ENCODE measurements around the gene ZNF750. TPM values are rescaled to one million over a fixed set of nuclear protein-coding genes. Genes with fewer than 3 reads are reported as not detected.

The ZNF750 gene
- polyA plus RNA-seq, 3 donors from 2014 or later: 0.11 TPM; not detected in 2

GRCh38 chr17:82805254-82805653, 34.6 kb downstream of the ZNF750 start:
- no peak for DNase-seq
- no peak overlapping the region for H3K4me3 Mint-ChIP-seq
- no peak overlapping the region for H3K27ac Mint-ChIP-seq
- no peaks in the 10 kb centered on the region for H3K9me3 Mint-ChIP-seq
- peaks cover 5 to 9% of the 10 kb centered on the region in 2 donors for H3K4me1 Mint-ChIP-seq
- H3K36me3 Mint-ChIP-seq: peaks cover 4 to 12% (median 11%) of the 10 kb centered on the region in 3 donors
- H3K27me3 Mint-ChIP-seq (ENCODE audit: low read depth in 3 of 3): peaks cover 0 to 3% (median 0%) of the 10 kb centered on the region in 3 donors

DNA sequence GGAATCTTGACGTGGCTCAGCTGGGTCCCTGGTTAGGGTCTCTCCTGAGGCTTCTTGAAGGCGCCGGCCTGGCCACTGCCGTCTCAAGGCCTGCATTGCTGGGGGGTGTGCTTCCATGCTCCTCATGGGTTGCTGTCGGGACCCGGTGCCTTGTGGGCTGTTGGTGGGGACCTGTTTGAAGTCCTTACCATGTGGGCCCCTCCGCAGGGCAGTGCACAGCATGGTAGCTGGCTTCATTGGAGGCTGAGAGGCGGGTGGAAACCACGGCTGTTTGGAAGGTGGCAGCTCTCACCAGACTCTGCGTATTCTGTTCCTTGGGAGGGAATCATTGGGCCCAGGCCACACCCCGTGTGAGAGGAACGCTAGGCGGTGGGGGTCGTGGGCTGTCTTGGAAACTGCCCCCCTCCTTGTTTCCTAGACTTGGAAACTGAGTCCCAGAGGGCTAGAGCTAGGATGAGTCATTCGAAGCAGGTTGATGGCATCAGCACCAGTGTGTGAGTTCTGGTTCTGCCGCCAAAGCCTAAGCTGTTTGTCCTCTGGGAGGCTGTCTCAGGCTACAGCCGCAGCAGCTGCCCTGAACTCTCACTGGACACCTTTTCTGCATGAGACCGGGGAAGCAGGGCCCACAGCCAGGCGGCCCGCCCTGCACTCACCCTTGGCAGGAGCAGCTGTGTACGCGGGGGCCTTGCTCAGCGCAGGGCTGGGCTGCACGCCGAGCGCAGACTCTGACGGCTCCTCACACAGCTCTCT, 35.2 kb downstream of the ZNF750 start:
- DNase-seq: no peak
- no peak overlapping the region for H3K4me3 Mint-ChIP-seq
- H3K27ac Mint-ChIP-seq: no peak overlapping the region
- no peaks in the 10 kb centered on the region for H3K9me3 Mint-ChIP-seq
- peaks cover 0 to 3% (median 0%) of the 10 kb centered on the region in 3 donors for H3K27me3 Mint-ChIP-seq (ENCODE audit: low read depth in 3 of 3)
- H3K36me3 Mint-ChIP-seq: peaks cover 4 to 16% (median 8%) of the 10 kb centered on the region in 3 donors
- peaks cover 5 to 9% of the 10 kb centered on the region in 2 donors for H3K4me1 Mint-ChIP-seq

GRCh38 chr17:82803606-82804005, 36.2 kb downstream of the ZNF750 start:
- Mint-ChIP-seq H3K4me3 (no peak overlapping the region), H3K9me3 (no peaks in the 10 kb centered on the region), H3K4me1 (peaks cover 5 to 9% of the 10 kb centered on the region in 2 donors), H3K27me3 (ENCODE audit: low read depth in 3 of 3) (peaks cover 0 to 3% (median 0%) of the 10 kb centered on the region in 3 donors), H3K27ac (peak overlapping the region in 1 of 6 donors; percentile 40), H3K36me3 (peaks cover 4 to 16% (median 8%) of the 10 kb centered on the region in 3 donors)
- no peak for DNase-seq

DNA sequence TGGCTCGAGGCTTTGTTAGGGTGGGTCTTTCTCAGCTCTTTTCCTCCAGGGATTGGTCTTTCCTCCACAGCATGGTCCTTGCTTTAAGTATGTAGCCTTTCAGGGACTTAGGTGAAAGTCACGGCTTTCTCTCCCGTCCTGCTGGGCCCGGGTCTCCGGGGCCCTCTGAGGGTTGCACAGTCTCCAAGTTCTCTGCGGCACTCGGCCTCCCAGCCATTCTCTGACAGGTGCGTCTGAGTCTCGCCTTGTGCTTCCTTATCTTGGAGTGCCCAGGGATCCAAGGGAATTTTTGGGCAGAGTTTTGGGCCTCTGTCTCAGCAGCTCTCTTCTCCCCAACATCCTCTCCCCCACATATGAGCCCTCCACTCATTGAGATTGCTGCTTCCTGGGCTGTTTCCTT, 36.6 kb downstream of the ZNF750 start:
- H3K27ac Mint-ChIP-seq: peak overlapping the region in 1 of 6 donors; percentile 40
- H3K36me3 Mint-ChIP-seq: peaks cover 4 to 16% (median 8%) of the 10 kb centered on the region in 3 donors

DNA sequence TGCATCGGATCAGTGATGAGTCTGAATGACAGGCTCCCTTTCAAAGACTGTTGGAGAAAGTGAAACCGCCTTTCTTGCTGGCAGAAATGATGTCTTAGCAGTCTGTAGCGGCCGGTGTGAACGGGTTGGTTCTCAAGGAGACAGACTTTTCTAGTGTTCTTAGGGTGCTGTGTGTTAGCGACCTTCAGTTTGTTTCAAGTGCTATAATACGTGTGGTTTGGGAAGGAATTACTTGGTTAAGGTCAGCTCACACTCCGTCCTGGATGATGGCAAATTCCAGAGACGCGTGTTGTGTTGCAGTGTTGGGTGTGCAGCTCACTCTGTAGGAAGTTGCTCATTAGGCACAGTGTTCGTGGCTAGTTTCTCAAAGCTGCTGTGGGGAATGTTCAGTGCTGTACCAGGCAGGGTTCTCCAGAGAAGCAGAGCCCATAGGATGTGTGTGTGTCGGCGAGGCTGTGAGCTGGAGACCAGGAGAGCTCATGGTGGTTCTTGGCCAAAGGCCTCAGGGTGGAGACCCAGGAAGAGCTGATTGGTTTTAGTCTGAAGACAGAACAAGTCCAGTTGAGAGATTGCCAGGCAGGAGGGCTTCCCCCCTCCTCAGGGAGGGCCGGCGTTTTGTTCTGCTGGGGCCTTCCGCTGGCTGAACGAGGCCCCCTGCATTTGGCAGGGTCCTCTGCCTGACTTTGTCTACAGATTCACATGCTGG, 37.6 kb downstream of the ZNF750 start:
- Mint-ChIP-seq H3K27me3 (ENCODE audit: low read depth in 3 of 3) (peaks cover 0 to 3% (median 0%) of the 10 kb centered on the region in 3 donors), H3K27ac (peak overlapping the region in 3 of 6 donors; percentile 22 to 72 (median 31)), H3K9me3 (no peaks in the 10 kb centered on the region), H3K4me3 (no peak overlapping the region), H3K4me1 (peaks cover 5 to 9% of the 10 kb centered on the region in 2 donors), H3K36me3 (peaks cover 4 to 17% (median 8%) of the 10 kb centered on the region in 3 donors)
- DNase-seq: no peak

More for the DNA sequence above, 36.6 kb downstream of the ZNF750 start:
- H3K4me1 Mint-ChIP-seq: peaks cover 5 to 9% of the 10 kb centered on the region in 2 donors
- peaks cover 0 to 3% (median 0%) of the 10 kb centered on the region in 3 donors for H3K27me3 Mint-ChIP-seq (ENCODE audit: low read depth in 3 of 3)
- H3K4me3 Mint-ChIP-seq: no peak overlapping the region
- H3K9me3 Mint-ChIP-seq: no peaks in the 10 kb centered on the region
- no peak for DNase-seq

GRCh38 chr17:82801377-82801970, 38.3 kb downstream of the ZNF750 start:
- DNase-seq: no peak
- peaks cover 0 to 3% (median 0%) of the 10 kb centered on the region in 3 donors for H3K27me3 Mint-ChIP-seq (ENCODE audit: low read depth in 3 of 3)
- no peak overlapping the region for H3K4me3 Mint-ChIP-seq
- peaks cover 4 to 20% (median 8%) of the 10 kb centered on the region in 3 donors for H3K36me3 Mint-ChIP-seq
- peak overlapping the region in 5 of 6 donors; percentile 21 to 86 (median 67) for H3K27ac Mint-ChIP-seq
- H3K9me3 Mint-ChIP-seq: no peaks in the 10 kb centered on the region
- peaks cover 5 to 9% of the 10 kb centered on the region in 2 donors for H3K4me1 Mint-ChIP-seq

GRCh38 chr17:82800885-82801284, 38.9 kb downstream of the ZNF750 start:
- Mint-ChIP-seq H3K36me3 (peaks cover 4 to 20% (median 8%) of the 10 kb centered on the region in 3 donors), H3K27ac (peak overlapping the region in 1 of 6 donors; percentile 21), H3K27me3 (ENCODE audit: low read depth in 3 of 3) (peaks cover 0 to 3% (median 0%) of the 10 kb centered on the region in 3 donors), H3K4me1 (peaks cover 5 to 9% of the 10 kb centered on the region in 2 donors), H3K4me3 (no peak overlapping the region), H3K9me3 (no peaks in the 10 kb centered on the region)
- DNase-seq: no peak

DNA sequence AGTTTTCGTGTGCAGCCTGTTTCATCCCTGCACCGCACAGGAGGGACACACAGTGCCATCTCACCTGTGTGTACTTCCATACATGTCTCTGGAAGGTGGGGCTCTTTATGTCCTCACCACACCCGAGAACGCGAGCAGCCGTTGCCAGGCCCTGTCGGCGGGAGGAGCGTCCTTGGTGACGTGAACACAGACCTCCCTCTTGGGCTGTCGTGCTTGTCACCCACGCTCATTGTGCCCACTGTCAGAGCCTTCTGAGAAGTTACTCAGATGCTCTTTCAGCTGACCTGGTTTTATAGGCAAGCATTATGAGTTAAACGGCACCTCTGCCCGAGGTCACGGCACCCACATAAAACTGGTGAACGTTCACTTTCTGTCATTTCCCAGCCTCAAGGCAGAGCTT, 40.2 kb downstream of the ZNF750 start:
- DNase-seq: no peak
- Mint-ChIP-seq H3K4me3 (no peak overlapping the region), H3K27ac (no peak overlapping the region)

GRCh38 chr17:82798752-82799151, 41.1 kb downstream of the ZNF750 start:
- Mint-ChIP-seq H3K36me3 (peaks cover 4 to 20% (median 8%) of the 10 kb centered on the region in 3 donors), H3K9me3 (no peaks in the 10 kb centered on the region), H3K4me1 (peaks cover 5 to 8% of the 10 kb centered on the region in 2 donors), H3K27me3 (ENCODE audit: low read depth in 3 of 3) (no peaks in the 10 kb centered on the region), H3K4me3 (no peak overlapping the region), H3K27ac (no peak overlapping the region)
- DNase-seq: no peak

More for the DNA sequence above, 40.2 kb downstream of the ZNF750 start:
- peaks cover 5 to 8% of the 10 kb centered on the region in 2 donors for H3K4me1 Mint-ChIP-seq
- no peaks in the 10 kb centered on the region for H3K9me3 Mint-ChIP-seq
- H3K27me3 Mint-ChIP-seq (ENCODE audit: low read depth in 3 of 3): peaks cover 0 to 2% (median 0%) of the 10 kb centered on the region in 3 donors
- H3K36me3 Mint-ChIP-seq: peaks cover 4 to 20% (median 8%) of the 10 kb centered on the region in 3 donors

DNA sequence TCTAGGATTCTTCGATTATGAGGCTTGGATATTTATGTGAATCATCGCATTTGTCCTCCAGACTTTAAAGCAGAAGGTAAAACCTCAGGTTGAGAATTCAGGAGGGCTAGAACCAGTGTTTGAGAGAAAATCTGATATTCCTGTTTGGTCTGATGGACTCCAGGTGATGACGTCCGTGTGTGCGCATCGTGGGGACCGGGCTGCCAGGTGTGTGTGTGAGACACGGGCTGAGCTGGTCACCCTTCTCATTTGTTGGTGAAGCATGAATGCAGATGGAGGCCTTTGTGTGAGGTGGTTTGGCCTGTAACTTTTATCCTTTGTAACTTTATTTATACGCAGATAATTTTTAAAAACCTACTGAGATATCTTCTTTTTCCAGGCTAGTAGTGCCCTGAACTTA, 42.8 kb downstream of the ZNF750 start:
- Mint-ChIP-seq H3K27ac (no peak overlapping the region), H3K27me3 (ENCODE audit: low read depth in 3 of 3) (peaks cover 0 to 1% (median 0%) of the 10 kb centered on the region in 3 donors), H3K4me1 (peaks cover 5% of the 10 kb centered on the region in 2 donors), H3K9me3 (no peaks in the 10 kb centered on the region), H3K36me3 (peaks cover 4 to 17% (median 4%) of the 10 kb centered on the region in 3 donors), H3K4me3 (no peak overlapping the region)
- no peak for DNase-seq

- Mint-ChIP-seq H3K27ac (no peak overlapping the region), H3K4me3 (no peak overlapping the region), H3K36me3 (peaks cover 0 to 12% (median 0%) of the 10 kb centered on the region in 3 donors), H3K9me3 (no peaks in the 10 kb centered on the region), H3K27me3 (ENCODE audit: low read depth in 3 of 3) (peaks cover 0 to 4% (median 0%) of the 10 kb centered on the region in 3 donors), H3K4me1 (no peaks in the 10 kb centered on the region)
- DNase-seq: no peak
These were observed 44.2 kb downstream of the ZNF750 start for GRCh38 chr17:82795615-82796014.

- Mint-ChIP-seq H3K9me3 (no peaks in the 10 kb centered on the region), H3K27ac (no peak overlapping the region), H3K4me3 (no peak overlapping the region), H3K36me3 (peaks cover 0 to 9% (median 0%) of the 10 kb centered on the region in 3 donors), H3K4me1 (no peaks in the 10 kb centered on the region), H3K27me3 (ENCODE audit: low read depth in 3 of 3) (peaks cover 0 to 4% (median 0%) of the 10 kb centered on the region in 3 donors)
- no peak for DNase-seq
These were observed 44.9 kb downstream of the ZNF750 start for GRCh38 chr17:82794781-82795482.

GRCh38 chr17:82793974-82794630, 45.7 kb downstream of the ZNF750 start:
- no peak overlapping the region for H3K27ac Mint-ChIP-seq
- no peaks in the 10 kb centered on the region for H3K9me3 Mint-ChIP-seq
- H3K4me3 Mint-ChIP-seq: no peak overlapping the region
- no peak for DNase-seq
- H3K27me3 Mint-ChIP-seq (ENCODE audit: low read depth in 3 of 3): peaks cover 0 to 4% (median 0%) of the 10 kb centered on the region in 3 donors
- H3K4me1 Mint-ChIP-seq: peaks cover under 1 to 3% of the 10 kb centered on the region in 2 donors
- peaks cover 0 to 7% (median 0%) of the 10 kb centered on the region in 3 donors for H3K36me3 Mint-ChIP-seq
